NCI-H1436 (cell line): Measurements from ENCODE around the gene C11orf86.
"Not testable (repeated sequence)": the region's sequence is repeated elsewhere in the genome, so short reads cannot be mapped to it uniquely, and the experiment has no call there.

ENCODE experiments used
- DNase-seq: peaks from one replicate; lab custom pipeline; 2025; lab: John Stamatoyannopoulos, UW

Gene C11orf86

DNA sequence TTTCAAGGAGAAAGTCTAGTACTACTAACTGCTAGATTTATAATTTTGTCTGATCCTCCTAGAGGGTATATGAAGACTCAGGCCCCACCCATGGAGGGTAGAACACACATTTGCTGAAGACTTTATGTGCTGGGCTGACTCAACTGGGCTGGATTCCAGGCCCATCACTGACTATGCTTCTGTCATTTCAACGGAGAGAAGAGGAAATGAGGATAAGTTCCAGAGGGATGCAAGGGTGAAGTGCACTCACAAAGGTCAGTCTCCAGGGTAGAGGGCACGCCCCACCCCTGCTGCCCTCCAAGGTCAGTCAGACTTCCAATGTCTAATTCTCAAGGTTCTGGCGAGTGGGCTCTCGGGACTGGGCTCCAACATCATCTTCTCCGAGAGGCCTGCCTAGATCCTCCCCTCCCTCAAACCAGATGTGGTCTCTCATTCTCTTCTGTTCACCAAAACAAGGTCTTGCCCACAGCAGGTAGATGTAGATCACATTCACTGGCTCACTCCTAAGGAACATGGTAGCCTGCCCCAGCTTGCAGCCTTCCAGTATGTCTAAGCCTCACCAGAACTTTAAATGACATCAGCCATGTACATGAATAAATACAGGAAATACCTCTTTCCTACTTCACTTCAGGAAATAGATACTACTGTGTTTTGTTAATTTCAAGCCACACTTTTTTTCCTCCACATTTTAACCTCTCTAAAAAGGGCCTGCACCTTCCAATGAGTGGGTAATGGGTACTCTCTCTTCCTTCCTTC lies 7.3 kb upstream of the C11orf86 start:
- DNase-seq: no peak

GRCh38 chr11:66969584-66970225 lies 5.4 kb upstream of the C11orf86 start:
- no peak for DNase-seq

- DNase-seq: no peak
Observed at GRCh38 chr11:66970371-66970806, 4.7 kb upstream of the C11orf86 start.

DNA sequence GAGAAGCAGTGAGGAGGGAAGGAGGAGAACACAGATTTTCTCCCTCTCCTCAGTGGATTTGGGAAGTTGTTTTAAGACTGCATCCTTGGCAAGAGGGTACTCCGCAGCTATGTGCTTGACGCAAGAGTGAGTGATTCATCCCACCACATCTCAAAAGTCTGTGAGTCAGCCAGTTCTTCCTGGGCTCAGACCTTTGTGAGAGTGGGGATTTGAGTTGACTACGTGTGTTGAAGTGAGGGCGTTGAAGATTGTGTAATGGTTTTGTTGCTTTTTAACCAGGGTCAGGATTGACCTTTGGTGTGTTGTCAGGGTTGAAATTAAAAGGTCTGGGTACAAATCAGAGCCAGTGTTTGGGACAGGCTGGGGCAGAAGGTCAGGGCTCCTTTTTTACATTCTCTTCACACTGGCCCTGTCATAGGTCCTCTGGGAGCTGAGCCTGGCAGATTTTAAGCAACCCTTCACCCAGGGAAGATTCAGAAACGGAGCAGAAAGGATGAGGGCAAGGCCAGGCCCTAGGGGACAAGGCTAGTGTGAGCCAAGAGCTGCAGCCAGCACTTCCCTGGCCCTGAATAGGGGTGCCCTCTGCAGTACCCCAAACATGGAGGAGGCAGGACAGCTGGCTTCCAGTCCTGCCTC lies 4.2 kb upstream of the C11orf86 start:
- no peak for DNase-seq

DNA sequence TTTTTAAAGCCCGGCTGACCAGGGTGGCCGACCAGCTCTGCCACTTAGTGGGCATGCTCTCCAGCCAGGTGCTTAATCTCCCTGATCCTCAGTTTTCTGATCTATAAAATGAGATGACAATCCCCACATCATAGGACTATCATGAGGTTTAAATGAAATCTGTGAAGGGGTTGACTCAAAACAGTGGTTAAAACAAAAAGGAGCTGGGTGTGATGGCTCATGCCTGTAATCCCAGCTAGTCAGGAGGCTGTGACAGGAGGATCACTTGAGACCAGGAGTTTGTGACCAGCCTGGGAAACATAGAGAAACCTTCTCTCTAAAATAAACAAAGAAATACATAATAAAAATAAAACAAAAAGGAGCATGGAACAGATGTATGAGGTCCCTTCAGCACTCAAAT lies 3.6 kb upstream of the C11orf86 start:
- DNase-seq: no peak

- DNase-seq: no peak
Observed at GRCh38 chr11:66973956-66974580, 1.0 kb upstream of the C11orf86 start.

DNA sequence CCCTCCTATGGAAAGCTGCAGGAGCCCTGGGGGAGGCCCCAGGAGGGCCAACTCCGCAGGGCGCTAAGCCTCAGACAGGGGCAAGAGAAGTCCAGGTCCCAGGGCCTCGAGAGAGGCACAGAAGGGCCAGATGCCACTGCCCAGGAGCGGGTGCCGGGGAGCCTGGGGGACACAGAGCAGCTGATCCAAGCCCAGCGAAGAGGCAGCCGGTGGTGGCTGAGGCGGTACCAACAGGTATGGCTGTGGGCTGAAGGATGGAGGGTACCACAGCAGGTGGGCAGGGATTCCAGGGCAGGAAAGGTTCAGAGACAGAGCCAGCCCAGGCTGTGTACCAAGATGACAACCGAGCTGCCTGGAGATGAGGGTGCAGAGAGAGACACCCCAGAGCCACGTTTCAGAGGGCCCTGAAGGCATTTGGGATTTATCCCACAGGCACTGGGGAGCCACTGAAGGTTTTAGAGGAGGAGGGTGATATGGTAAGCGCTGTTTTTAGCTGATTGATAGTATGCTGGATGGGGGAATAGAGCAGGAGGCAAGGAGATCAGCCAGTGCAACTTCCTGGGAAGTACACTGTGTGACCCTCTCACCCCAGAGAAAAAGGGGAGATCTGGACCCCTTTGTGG lies 412 bp downstream of the C11orf86 start:
- DNase-seq: no peak

DNA sequence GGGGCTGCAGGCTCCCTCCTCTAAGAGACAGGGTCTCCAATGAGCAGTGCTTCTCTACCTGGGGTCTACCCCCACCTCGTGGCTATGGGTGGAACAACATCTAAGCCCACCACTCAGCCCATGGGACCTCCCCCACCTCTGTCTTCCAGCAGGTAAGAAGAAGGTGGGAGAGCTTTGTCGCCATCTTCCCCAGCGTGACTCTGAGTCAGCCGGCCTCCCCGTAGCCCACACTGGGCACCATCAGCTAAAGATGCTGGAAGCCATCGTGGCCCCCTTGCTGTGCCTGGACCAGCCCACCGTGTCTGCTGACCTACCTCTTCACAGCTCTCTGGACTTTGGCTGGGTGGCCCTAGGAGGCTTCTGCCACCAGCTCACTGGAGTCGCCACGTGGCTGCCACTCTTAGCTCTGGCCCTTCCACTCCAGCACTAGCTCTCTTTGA lies 944 bp downstream of the C11orf86 start:
- peak; percentile 23 for DNase-seq

DNA sequence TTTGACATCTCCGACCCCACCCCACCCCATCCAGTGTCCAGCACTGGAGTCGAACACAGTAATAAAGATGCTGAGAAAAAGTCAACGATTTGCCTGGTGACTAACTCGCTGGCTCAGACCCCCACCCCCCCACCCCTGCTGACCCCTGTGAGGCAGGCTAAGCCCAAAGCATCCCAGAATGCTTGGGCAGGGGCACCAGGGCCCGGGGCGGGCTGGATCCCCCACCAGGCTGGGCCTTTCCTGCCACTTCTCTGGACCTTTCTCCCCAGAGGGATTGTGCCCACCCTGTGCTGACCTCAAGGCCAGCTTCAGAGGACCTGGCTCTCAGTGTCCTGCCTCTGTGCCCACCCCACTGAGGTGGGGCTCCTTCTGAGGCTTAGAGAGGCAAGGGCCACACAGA lies 1.8 kb downstream of the C11orf86 start:
- DNase-seq: no peak

DNA sequence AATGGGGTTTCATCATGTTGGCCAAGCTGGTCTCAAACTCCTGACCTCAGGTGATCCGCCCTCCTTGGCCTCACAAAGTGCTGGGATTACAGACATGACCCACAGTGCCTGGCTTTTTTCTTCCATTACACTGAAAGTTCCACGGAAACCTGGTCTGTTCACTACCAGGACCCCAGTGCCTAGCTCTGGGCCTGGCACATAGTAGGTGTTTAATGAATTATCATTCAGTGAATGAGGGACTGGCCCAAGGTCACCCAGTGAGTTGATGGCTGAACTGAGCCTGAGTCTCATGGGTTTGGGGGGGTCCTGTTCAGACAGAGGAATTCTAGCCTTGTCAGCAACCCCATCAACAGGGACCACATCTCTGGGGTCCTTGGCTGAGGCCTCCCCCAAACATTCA lies 3.1 kb downstream of the C11orf86 start:
- DNase-seq: no peak

DNA sequence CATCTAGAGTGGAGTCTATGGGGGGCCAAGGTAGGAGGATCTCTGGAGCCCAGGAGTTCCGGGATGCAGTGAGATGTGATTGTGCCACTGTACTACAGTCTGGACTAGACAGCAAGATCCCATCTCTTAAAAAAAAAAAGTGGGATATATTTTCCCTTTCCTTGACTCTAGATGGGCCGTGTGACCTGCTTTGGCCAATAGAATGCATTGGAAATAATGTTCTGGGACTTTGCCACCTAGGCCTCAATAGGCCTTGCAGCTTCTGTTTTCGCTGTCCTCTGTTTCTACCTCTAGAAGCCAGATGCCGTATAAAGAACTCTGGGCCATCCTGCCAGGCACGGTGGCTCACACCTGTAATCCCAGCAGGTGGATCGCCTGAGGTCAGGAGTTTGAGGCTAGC lies 3.6 kb downstream of the C11orf86 start:
- DNase-seq: no peak

DNA sequence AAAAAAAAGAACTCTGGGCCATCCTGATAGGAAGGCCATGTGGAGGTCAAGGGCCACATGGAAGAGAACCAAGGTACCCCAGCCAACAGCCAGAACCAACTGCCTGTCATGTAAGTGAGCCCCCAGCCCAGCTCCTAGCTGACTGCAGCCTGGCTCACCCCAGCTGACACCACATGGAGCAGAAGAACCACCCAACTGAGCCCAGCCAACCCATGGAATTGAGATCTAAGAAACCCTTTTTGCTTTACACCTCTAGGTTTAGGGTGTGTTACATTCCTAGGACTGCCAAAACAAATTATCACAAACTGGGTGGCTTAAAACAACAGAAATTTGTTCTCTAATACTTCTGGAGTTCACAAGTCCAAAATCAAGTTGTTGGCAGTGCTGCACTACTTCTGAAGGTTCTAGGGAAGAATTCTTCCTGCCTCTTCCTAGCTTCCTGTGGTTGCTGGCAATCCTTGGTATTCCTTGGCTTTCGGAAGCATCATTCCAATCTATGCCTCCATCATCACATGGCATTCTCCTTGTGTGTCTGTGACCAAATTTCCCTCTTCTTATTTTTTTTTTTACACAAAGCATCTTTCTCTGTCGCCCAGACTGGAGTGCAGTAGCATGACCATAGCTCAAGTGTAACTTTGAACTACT lies 4.4 kb downstream of the C11orf86 start:
- DNase-seq: no peak

GRCh38 chr11:66981976-66982578 lies 7.0 kb downstream of the C11orf86 start:
- peak; percentile 82 for DNase-seq

DNA sequence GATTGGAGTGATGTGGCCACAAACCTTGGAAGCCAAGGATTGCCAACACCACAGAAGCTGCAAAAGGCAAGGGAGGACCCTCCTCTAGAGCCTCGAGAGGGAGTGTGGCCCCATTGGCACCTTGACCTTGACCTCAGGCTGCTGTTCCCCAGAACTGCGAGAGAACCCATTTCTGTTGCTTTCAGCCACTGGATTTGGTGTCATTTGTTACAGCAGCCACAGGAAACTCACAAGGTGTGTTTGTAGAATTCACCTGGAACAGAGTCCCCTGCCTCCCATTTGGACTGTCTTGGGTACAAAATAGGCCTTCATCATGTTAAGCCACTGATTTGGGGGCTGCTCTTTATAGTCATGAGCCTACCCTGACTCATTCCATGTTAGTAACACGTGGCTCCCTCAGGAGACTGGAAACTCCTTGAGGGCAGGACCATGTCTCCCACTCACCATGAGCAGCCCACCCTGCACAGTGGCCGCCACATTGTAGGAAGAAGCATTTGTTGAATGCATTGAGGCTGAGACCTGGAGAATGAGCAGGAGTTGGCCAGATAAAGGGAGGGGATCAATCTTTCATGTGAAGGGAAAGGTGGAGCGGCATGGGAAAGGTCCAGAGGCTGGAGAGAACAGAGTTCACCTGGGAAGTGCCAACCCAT lies 8.3 kb downstream of the C11orf86 start:
- no peak for DNase-seq

DNA sequence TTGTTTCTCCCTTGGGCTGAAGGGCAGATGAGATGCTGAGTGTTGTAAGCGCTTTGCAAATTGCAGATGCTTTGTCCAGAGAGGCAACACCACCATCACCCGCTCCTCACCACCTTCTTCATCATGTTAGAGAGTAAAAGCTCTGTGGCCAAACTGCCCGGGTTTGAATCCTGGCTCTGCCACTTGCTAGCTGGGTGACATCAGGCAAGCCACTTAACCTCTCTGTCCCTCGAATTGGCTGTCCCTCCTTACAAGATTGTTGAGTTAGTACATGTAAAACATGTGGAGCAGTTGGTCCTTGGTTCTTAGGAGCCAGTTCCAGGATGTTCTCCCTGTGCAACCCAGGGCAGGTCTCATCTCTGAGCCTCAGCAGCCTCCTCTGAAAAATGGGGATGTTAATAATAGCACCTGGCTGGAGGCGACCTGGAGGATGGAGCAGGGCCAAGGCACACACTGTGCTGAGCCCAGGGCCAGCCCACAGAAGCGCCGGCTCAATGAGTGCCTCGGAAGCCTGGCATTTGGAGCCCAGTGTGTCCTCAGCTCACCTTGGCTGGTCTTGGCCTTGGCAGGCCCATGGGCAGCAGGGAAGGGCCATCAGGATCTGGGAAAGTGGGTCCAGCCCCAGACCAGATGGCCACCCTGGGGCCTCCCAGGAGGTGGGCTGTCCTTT lies 10.5 kb downstream of the C11orf86 start:
- no peak for DNase-seq

DNA sequence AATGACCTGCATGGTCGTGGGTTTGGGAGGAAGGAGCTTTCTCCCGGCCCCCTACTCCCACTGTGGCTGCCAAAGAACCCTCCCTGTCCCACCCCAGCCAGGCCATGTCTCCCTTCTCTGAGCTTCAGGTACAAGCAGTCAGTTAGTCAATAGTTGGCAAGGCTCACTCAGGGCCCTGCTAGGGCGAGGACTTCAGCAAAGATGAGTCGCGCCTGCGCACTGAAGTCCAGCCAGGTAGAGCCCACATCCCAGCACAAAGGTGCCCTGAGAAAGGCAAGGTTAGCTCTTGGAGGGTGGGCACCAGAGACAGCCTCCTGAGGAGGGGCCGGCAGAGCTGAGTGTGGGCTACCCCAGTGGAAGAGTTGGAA lies 11.1 kb downstream of the C11orf86 start:
- no peak for DNase-seq

GRCh38 chr11:66987158-66987620 lies 12.1 kb downstream of the C11orf86 start:
- DNase-seq: no peak

GRCh38 chr11:66987924-66988637 lies 13.0 kb downstream of the C11orf86 start:
- DNase-seq: no peak

DNA sequence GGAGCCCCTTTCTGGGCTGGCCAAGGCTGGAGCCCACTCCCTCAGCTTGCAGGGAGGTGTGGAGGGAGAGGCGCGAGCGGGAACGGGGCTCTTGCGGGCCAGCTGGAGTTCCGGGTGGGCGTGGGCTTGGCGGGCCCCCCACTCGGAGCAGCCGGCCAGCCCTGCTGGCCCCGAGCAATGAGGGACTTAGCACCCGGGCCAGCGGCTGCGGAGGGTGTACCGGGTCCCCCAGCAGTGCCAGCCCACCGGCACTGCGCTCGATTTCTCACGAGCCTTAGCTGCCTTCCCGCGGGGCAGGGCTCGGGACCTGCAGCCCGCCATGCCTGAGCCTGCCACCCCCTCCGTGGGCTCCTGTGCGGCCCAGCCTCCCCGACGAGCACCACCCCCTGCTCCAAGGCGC lies 13.6 kb downstream of the C11orf86 start:
- not testable (repeated sequence) for DNase-seq
